Vagina (tissue), 2 donors: ENCODE data around the gene GJA3.

ENCODE experiments used
- POLR2A ChIP-seq, 2 donors: fragments of 450-650 bp; IDR thresholded peaks; one replicate each; pipeline ENCODE4 v1.6.1; 2017; ENCODE audit warnings: antibody characterized with exemption in 2 of 2, mild to moderate bottlenecking in 2 of 2, moderate library complexity in 2 of 2
- TF ChIP-seq, protein P1 (sequence below), 3 experiments: fragments of 450-650 bp in 2 of 3; fragments of 200-600 bp in 1 of 3; sonication (generic) in 1 of 3; IDR thresholded peaks; one replicate each; pipeline ENCODE4 v1.5.1; 2017 to 2019; ENCODE audit warnings: antibody characterized with exemption in 3 of 3, mild to moderate bottlenecking in 2 of 3, moderate library complexity in 2 of 3

DNA sequence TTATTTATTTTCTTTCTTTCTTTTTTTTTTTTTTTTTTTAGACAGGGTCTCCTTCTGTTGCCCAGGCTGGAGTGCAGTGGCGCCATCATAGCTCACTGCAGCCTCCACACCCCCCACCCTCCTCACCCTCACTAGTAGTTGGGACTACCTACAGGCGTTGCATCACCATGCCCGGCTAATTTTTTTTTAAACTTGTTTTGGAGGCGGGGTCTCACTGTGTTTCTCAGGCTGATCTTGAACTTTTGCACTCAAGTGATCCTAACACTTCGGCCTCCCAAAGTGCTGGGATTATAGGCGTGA is 33.6 kb downstream of the GJA3 start:
- no peak for TF ChIP-seq POLR2A (IDR thresholded peaks at IDR 0.05)
- TF ChIP-seq, protein P1, sequence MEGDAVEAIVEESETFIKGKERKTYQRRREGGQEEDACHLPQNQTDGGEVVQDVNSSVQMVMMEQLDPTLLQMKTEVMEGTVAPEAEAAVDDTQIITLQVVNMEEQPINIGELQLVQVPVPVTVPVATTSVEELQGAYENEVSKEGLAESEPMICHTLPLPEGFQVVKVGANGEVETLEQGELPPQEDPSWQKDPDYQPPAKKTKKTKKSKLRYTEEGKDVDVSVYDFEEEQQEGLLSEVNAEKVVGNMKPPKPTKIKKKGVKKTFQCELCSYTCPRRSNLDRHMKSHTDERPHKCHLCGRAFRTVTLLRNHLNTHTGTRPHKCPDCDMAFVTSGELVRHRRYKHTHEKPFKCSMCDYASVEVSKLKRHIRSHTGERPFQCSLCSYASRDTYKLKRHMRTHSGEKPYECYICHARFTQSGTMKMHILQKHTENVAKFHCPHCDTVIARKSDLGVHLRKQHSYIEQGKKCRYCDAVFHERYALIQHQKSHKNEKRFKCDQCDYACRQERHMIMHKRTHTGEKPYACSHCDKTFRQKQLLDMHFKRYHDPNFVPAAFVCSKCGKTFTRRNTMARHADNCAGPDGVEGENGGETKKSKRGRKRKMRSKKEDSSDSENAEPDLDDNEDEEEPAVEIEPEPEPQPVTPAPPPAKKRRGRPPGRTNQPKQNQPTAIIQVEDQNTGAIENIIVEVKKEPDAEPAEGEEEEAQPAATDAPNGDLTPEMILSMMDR (IDR thresholded peaks at IDR 0.05), result no peak
